GM19455 (cell line): ENCODE data around the gene HS3ST6.
"Not testable (repeated sequence)": the region's sequence is repeated elsewhere in the genome, so short reads cannot be mapped to it uniquely, and the experiment has no call there.

Source experiments
- ATAC-seq: cut with Tn5 transposase; IDR thresholded peaks from one replicate; pipeline ENCODE4 v1.9.1; 2021; ENCODE audit not compliant: unreplicated experiment

The HS3ST6 gene

DNA sequence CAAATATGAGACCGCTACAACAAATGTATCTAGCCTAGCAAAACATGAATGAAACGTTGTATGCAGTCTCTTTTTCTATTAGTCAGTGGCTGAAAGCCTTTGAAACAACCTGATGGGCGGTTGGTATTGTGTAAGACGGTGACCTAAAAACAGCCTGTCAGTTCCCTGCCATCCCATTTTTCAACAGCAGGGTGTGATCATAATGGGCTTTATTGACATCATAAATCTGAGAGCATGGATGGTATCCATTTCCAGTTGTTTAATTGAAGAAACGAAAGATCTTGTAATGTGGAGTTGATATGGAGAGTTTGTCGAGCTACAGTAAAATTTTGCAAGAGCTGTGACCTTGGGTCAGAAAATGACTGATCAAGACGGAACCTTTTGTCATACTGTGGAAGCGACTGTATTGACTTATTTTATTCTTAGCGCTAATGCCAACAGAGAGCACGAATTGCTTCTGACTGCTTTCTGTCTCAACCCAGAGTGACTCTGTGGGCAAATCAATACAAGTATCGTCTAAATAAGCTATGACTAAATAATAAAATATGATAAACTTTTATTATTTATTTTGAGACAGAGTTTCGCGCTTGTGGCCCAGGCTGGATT lies 34.0 kb downstream of the HS3ST6 start:
- no peak for ATAC-seq

DNA sequence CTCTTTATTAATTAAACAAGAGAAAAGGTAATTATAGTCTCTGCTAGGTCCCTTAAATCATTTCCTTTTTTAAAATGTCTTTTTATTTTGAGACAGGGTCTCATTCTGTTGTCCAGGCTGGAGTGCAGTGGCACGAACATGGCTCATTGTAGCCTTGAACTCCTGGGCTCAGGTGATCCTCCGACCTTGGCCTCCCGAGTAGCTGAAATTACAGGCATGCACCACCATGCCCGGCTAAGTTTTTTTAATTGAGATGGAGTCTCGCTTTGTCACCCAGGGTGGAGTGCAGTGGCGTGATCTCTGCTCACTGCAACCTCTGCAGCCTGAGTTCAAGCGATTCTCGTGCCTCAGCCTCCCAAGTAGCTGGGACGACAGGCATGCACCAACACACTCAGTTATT lies 37.0 kb downstream of the HS3ST6 start:
- not testable (repeated sequence) for ATAC-seq

DNA sequence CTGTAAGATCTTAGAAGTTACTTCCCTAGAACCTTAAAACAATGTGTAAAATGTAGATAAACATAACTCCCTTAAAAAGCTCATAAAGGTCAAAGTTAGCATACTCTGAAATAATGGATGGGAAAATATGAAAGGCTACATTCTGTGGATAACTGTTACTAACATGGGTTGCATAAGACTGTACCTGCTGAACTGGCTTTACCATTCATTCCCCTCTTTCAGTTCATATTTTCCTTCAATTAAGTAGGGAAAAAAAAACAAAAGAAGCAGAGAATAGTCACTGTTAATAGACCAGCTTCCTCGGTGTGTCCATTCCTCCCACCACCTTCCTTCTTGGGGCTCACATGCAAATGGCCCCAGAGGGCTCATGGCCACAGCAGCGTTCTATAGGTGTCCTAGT lies 38.7 kb downstream of the HS3ST6 start:
- ATAC-seq: no peak

DNA sequence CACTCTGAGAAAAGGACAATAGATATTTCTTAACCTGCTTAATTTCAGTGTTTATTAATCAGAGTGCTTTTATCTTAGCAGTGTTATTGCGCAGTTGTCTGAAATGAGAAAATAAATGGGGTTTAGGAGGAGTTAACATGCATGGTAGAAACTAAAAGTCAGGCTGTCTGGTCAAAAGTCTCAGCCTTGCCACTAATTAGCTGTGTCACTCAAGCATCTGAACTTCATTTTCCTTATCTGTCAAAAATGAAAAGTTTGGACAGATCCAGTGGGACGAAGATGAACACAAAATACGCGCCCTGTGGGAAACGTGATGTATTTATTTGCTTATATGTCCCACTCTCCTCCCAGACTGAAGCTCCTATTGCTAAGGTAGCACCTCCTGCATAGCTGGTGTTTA lies 40.0 kb downstream of the HS3ST6 start:
- ATAC-seq: no peak

DNA sequence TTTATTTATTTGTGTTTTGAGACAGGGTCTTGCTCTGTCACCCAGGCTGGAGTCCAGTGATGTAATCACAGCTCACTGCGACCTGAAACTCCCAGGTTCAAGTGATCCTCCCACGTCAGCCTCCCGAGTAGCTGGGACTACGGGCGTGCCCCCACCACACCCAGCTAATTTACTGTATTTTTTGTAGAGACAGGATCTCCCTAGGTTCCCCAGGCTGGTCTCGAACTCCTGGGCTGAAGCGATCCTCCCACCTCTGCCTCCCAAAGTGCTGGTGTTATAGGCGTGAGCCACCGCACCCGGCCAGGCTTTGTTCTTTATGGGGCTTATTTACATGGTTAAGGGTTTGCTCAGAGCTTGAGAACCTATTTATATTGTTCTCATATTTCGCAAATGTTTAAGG lies 40.4 kb downstream of the HS3ST6 start:
- no peak for ATAC-seq

DNA sequence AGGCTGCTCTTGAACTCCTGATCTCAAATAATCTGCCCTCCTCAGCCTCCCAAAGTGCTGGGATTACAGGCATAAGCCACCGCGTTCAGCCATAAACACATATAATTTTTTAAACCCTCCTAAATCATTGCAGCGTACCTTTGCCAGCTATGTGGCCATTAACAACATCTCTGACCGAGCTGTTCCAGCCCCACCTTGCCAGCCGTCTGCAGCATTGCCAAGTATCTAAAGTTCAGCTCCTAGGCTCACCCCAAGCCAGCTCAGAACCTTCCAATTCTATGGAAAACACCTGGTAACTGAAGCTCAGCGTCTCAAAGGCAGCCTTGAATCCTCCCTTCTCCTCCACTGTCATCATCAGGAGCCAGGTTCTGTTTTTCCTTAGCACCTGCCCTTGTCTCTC lies 41.1 kb downstream of the HS3ST6 start:
- no peak for ATAC-seq

DNA sequence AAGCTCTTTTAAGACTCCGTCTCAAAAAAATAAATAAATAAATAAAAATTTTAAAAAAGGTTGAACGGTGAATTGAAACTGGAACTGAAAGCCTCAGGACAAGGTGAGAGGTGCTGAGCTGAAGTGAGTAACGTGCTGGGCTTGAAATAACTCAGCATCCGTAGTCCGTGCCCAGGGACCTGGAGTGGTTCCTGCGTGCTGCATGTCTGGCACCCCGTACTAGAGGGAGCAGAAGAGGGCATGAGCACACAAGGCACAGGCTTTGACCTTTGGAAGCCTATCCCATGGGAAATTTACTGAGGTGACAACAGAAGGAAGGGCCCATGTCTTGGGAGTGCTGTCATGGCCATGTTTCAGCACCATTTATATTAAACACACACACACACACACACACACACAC lies 41.7 kb downstream of the HS3ST6 start:
- ATAC-seq: no peak

DNA sequence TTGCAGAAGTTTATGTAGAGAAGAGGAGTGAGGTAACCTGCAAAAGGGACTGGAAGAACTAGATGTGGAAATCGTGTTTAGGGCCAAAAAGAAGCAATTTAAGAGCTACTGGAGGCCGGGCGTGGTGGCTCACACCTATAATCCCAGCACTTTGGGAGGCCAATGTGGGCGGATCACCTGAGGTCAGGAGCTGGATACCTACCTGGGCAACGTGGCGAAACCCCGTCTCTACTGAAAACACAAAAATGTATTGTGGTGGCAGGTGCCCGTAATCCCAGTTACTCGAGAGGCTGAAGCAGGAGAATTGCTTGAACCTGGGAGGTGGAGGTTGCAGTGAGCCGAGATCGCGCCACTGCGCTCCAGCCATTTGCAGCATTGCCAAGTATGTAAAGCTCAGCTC lies 42.1 kb downstream of the HS3ST6 start:
- ATAC-seq: not testable (repeated sequence)

DNA sequence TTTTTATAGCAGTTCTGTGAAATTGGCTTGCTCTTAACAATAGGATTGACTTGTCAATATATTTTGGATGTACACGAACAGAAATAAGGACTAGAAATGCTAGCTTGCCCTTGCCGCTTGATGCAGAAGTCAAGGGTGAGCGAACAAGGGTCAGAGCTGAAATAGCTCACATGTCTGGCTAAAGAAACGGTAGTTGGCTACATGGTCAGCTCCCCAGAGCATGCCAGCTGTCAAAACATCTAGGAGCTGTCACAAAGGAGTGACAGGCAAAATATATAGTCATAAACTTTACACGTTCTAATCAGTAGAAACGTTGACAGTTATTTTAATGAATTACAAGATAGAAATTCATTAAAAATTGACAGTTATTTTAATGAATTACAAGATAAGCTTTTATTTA lies 43.4 kb downstream of the HS3ST6 start:
- no peak for ATAC-seq

DNA sequence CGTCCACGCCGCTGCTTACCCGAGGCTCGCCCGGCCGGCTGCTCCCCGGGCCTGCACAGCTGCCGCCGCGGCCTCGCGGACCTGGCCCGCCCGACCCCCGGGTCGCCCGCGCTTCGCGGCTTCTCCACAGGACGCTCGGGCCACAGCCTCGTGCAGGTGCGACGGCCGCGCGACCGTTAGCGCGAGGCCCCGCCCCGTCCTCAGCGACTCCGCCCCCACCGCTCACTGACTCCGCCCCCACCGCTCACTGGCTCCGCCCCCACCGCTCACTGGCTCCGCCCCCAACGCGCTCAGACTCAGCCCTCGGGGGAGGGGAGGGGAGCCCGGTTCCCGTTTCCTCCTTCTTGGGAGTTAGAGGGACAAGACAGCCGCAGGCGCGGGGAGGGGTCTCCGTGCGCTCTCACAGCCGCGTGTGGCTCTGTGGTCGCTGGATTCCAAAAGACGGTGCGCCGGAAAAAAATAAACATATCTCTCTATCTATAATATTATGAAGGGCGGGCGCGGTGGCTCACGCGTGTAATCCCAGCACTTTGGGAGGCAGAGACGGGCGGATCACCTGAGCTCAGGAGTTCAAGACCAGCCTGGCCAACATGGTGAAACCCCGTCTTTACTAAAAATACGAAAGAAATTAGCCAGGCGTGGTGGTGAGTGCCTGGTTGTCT lies 46.1 kb downstream of the HS3ST6 start, which contains the start of gene MEIOB:
Gene MEIOB (minus strand): TSS at position 191 of the 662 bp plus-strand sequence. CDS start 3,989 bp downstream, outside the sequence.
- ATAC-seq: no peak

DNA sequence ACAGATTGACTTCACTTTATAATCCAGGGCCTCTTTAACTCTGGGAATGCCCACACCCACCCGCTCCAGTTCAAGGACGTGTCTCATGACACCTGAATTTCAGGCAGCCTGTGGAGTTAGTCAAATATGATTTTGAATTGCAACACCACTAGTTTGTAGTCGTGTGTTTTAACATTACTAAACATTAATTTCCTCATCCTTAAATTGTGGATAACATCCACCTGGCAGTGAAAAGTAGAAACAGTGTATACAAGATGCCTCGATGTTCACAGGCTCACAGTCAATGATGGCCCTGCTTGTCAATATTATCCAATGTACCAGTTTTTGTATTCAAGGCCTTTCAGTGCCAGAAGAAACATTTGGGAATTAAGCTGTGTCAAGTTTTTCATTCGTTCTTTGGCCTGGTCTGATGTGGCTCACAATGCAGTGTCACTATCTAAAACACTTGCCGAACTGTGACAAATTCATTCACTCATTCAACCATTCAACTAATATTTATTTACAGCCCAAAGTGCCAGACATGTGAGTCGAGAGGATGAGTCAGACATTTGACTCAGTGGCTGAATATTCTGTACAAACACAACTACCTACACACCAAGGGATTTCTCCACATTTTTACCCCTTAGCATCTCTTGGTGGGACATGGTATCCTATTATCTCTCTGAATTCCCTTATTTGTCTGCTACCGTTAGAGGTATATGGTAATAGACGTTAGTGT lies 47.7 kb downstream of the HS3ST6 start:
- ATAC-seq: no peak

DNA sequence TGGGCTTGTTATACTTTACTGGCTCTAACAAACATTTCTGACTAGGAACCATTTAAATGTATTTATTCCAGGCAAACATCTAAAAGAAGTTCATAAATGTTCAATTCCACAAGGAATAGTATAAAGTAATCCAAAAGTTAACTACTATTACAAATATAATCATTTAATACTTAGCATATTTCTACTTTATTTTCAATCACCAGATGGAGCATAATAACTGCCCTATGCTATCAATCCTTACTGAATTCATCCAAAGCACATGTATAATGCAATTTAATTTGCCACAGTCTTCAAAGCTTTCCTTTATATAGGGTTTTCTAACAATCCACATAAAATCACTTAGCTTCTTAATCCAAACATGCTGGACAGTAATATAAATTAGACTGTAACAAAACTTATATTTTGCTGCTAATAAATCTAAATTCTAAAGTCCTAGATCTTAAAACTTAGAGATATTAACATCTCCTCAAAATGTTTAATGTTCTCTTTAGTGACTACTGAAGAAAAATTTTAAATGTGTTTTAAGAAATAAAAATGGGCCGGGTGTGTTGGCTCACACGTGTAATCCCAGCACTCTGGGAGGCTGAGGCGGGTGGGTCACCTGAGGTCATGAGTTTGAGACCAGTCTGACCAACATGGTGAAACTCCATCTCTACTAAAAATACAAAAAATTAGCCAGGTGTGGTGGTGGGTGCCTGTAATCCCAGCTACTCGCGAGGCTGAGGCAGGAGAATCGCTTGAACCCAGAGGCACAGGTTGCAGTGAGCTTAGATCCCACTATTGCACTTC lies 52.1 kb downstream of the HS3ST6 start:
- ATAC-seq: no peak

DNA sequence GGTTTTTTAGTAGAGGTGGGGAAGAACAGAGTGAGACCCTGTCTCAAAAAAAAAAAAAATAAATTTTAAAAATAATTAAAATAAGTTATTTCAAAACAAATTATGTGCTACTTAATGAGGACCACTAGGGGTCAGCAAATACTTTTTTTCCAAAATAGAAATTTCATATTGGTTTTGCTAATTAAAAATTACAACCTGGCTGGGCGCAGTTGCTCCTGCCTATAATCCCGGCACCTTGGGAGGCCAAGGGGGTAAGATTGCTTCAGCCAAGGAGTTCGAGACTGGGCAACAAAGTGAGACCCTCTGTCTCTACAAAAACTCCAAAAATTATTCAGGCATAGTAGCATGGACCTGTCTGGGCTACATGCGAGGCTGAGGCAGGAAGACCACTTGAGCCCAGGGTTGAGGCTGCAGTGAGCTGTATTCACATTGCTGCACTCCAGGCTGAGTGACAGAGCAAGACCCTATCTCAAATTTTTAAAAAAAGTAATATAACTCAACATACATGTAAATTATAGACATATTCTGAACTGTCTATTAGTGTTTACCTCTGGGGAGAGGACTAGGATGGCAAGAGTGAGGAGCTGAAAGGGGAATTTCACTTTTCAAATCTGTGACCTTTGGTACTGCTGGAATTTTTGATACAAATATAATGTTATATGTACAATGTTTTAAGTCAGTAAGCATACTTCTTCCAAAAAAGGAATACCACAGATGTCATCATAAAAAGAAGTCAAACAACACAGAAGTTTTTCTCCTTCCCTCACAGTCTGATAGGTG lies 54.3 kb downstream of the HS3ST6 start:
- ATAC-seq: no peak

DNA sequence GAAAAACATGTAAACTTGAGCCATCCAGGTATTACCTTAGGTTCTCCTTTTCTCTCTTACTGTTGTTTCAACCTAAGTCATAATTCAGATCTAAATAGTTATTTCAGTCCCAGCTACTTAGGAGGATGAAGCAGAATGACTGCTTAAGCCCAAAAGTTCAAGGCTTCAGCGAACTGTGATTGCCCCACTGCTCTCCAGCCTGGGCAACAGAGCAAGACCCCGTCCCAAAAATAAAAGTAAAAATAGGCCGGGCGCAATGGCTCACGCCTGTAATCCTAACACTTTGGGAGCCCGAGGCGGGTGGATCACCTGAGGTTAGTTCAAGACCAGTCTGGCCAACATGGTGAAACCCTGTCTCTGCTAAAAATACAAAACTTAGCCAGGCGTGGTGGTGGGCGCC lies 55.8 kb downstream of the HS3ST6 start:
- ATAC-seq: no peak

DNA sequence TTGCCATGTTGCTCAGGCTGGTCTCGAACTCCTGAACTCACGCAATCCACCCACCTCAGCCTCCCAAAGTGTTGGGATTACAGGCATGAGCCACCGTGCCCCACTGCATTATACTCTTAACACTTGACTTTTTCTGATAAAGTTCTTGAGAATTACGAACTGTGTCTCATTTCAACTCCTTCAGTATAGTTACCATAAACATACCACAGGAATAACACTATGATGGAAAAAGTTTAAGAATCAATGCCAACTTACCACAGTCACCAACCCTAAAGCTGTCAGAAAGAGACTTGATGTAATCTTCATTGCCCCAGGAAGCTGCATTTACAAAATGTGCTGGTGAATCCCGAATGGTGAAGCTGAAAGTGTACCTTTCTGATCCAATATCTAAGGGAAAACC lies 56.5 kb downstream of the HS3ST6 start:
- ATAC-seq: no peak
